HG03175 (cell line): ENCODE data around the gene HAND2.

ENCODE experiments used
- ATAC-seq: cut with Tn5 transposase; IDR thresholded peaks from one replicate; pipeline ENCODE4 v1.9.1; 2021; ENCODE audit warnings: mild to moderate bottlenecking, moderate library complexity; ENCODE audit not compliant: unreplicated experiment

The HAND2 gene

GRCh38 chr4:173536808-173537429 is 6.9 kb upstream of the HAND2 start:
- ATAC-seq, result no peak

DNA sequence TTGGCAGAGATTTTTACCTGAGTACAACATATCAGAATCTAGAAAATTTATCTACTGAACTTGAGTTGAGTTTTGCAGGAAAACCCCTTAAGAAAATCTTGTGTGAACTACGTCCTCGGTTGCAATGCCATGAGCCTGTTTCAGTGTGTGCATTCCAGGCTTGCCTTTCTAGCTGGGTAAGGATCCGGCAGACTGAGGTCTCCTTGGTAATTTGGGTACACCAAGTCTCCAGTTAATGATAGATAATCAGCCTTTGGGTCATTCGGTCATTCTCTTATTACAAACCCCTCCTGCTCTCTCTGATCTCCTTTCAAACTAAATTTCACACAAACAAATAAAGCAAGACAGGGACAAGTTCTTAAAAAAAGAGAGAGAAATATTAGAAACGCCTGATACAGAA is 5.9 kb upstream of the HAND2 start:
- no peak for ATAC-seq

DNA sequence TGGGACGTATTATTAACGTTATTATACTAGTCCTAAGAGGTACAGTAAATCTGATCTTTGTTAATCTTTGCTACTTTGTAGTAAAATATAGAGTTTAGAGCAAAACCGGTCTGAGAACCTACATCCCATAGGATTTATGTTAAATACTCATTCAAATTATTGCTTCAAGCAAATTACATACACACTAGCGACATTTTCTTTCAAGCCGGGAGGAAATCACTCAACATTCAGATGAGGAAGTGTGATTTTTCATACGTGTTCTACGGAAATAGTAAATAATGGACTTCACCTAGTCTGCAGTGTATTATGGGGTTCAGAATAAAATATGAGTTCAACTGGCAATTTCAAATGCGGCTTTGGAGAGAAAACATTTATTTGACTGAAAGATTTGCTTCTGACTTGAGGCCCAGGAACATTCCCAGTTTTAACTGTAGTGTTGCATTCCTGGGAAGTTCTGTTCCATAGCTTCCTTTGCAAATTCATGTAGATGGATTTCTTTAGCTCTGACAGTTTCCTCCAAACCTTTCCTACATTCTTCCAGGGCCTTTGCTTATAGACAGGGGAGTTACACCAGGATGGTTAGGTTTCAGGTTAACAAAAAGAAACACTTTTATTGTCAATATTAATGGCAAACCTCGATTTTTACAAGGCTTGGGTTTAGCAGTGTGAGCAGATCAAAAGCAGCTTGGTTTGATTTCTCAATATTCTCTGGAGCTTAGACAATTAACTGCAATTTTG is 5.3 kb upstream of the HAND2 start:
- ATAC-seq, result no peak

- no peak for ATAC-seq
Observed at GRCh38 chr4:173534434-173534833, 4.4 kb upstream of the HAND2 start.

- ATAC-seq, result no peak
Observed at GRCh38 chr4:173532725-173533511, 2.9 kb upstream of the HAND2 start.

GRCh38 chr4:173531086-173531965 is 1.3 kb upstream of the HAND2 start:
- no peak for ATAC-seq

DNA sequence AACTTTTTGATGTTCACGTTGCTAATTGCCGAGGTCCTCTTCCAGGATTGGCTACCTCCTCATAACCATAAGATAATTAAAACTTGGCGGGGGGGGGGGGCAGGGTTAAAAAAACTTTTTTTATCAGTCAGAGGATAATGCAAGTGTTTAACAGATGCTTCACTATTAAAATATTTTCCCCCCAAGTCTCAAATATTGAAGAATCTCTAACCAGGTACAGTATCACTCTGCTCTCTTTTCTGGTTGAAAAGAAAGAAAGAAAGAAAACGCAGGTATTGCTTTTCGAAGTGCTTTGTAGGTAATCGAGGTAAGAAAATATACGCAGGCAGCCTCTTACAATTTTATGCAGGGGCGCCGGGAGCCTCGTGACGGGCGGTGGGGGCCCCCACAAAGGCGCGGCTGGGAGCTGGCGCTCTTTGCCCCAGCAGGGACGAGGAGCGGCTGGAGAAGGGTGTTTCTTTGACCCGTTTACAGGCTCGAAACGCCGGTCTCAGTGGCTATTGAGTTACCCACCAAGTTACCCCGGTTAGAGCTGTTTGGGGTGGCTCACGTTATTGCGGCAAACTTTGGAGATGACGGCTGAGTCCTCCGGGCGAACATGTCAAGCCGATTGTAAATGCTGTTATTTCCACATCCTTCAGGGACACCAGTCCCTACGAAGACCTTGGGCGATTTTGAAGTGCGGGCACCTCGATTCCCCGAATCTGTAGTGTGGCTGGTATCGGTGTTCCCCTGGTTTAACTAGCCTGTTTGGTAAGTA is 477 bp upstream of the HAND2 start:
- ATAC-seq, result no peak

DNA sequence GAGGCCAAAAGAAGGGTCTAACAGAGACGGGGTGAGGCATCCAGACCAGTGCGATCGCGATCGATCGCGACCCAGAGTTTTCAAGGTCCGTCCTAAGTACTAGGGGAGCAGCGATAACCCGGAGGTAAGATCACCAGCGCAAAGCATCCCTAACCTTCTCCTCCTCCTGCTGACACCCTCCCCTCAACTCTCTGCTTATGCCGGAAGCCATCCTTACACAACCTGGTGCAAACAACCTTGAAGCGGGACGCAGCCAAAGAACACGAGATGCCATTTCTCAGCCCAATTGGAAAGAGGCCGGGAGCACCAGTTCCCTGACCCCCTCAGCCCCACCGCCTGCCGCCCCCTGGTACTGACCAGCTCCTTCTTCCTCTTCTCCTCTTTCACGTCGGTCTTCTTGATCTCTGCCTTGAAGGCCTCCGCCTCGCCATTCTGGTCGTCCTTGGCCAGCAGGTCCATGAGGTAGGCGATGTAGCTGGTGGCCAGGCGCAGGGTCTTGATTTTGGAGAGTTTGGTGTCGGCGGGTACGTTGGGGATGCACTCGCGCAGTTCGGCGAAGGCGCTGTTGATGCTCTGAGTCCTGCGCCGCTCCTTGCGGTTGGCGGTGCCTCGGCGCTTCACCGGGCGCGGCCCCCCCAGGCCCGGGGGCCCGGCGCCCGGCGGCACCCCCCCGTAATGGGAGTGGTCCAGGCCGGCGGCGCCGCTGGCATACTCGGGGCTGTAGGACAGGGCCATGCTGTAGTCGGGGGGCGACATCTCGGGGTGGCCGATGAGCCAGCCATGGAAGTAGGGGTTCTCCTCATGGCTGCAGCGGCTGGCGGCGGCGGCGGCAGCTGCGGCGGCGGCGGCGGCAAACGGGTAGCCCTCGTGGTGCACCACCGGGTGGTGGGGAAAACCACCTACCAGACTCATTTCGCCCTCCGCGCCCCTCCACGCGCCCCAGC is 1.4 kb downstream of the HAND2 start:
- ATAC-seq, result no peak

GRCh38 chr4:173527103-173527891 is 2.7 kb downstream of the HAND2 start:
- ATAC-seq, result no peak

GRCh38 chr4:173526724-173527102 is 3.3 kb downstream of the HAND2 start:
- ATAC-seq, result no peak

GRCh38 chr4:173526027-173526482 is 4.0 kb downstream of the HAND2 start:
- no peak for ATAC-seq

DNA sequence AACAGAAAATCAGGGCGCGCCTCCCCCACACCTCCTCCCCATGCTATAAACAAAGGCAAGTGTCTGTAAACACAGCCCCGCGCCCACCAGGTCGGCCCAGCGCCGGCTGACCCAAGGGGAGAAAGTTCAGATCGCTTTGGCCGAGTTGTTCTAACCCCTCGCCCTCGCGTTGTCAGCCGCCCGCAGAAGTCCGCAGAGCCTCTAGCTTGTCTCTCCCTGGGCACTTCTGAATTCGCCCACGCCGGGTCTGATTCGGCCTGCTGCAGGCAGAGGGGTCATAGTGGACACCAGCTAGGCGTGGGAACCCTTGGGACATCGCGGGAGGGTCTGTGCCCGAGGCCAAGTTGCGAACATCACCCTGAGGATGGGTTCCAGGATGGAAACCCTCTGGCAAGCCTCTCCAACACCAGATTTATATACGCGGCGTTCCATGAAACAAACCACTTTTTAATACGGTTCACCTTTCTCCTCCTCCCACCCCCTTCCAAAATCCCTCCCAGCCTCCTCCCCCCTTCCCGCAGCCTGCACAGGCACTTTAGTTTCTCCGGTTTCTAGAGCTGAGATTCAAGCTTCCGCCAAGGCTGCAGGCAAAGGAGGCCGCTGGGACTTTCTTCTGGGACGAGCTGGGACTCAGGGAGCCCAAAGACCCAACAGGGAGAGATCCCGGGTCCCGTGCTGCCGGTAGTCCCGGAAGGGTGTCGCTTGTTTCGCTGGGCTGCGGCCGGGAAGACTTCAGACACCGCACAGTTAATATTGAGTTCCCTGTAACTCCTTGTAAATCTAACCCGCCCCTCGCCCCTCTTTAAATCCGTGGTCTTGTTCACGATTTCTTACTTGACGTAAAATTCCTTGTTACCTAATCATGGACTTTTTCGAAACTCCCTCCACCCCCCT is 4.7 kb downstream of the HAND2 start:
- no peak for ATAC-seq

DNA sequence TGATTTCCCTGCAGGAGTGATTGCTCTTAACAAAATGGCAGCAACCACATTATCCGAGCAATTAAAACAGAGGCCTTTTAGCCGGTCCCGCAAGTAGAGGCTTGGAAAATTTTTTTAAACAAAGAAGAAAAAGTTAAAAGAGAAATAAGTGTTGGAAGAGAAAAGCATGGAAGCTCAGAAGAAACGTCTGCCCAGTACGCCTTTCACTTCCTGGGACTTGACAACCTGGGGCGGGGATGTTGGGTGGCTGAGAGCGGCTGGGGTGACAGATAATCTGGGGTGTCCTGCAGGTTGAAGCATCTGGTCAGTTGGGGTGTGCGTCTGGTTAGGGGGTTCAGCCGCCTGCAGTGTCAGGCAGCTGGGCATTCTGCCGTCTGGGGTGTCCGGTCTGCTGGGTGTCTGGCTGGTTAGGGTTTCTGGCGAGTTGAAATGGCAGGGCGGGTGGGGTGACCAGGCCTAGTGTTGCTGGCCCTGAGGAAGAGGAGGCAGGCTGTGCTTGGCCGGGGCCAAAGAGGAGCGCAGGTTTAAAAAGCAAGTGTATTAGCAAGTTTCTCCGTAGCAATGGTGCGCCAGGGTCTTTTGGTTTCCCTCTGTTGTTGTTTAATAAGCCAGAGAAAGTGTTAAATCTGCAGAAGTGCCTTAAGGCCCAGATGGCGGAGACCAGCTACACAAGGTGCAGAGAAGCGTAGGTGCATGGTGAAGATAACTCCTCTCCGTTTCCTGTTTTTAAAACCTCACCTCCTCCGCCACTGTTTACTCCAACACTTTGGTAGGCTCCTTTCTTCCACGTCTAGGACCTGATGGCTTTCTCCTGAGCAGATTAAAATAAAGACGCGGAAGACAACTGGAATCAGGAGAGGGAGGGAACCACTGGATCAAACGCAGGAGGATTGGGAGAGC is 5.6 kb downstream of the HAND2 start:
- no peak for ATAC-seq

DNA sequence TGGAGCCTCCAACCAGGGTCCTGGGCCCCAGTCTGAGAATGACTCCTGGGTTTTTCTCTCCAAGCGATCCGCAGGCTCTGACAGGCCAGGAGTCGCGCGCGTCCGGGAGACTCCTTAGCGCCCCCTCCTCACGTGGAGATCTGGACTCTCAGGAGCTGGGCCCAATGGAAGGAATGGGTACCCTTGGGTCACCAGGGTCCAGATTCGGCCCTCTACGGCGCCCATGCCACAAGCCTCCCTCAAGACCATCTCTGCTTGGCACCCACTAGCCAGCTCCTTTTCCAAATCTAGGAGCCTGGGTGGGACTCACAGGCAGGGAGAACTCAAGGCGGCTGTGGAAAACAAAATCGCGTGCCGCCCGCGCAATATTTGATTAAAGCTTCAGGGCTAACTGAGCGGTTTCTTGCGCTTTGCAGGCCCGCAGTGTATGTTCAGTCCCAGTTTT is 7.1 kb downstream of the HAND2 start:
- ATAC-seq, result no peak

- no peak for ATAC-seq
Observed at GRCh38 chr4:173522160-173522950, 7.7 kb downstream of the HAND2 start.
